Naive thymus-derived CD4-positive, alpha-beta T cell (primary cell): Measurements from ENCODE around the gene SPDYA. TPM values are rescaled to one million over a fixed set of nuclear protein-coding genes. Genes with fewer than 3 reads are reported as not detected.

ENCODE experiments used
- ATAC-seq: fragments of 150-1000 bp; cut with Tn5 transposase; 2 replicates; pipeline ENCODE4 v1.10.0; 2021; ENCODE audit warnings: mild to moderate bottlenecking, moderate library complexity
- CTCF ChIA-PET: fragments of 350-600 bp; sonication (Branson Sonifier 250); formaldehyde crosslinking; loops from one replicate; lab custom pipeline; 2021; ENCODE audit warnings: antibody characterized with exemption; lab: Charles Lee
- POLR2A ChIA-PET: fragments of 350-600 bp; sonication (Branson Sonifier 250); formaldehyde crosslinking; loops from one replicate; lab custom pipeline; 2021; ENCODE audit warnings: antibody characterized with exemption, inconsistent platforms; lab: Charles Lee
- DNase-seq, 9 donors: peaks; one replicate each; pipeline versions ENCODE4 v3.0.0 to v3.0.0-alpha.2; 2020 to 2022; ENCODE audit warnings: mixed read lengths in 1 of 9
- H3K27ac ChIP-seq: one replicate; pipeline ENCODE4 v1.7.0; 2013; ENCODE audit warnings: mild to moderate bottlenecking, low read depth, low read length, moderate library complexity
- H3K27me3 ChIP-seq, 2 donors: one replicate each; pipeline ENCODE4 v1.7.0; 2013; ENCODE audit warnings: low read length in 2 of 2, mild to moderate bottlenecking in 2 of 2, moderate library complexity in 2 of 2; ENCODE audit not compliant: control insufficient read depth in 2 of 2, insufficient read depth in 2 of 2
- H3K36me3 ChIP-seq, 3 experiments: 1 replicate in 2 of 3; 2 replicates in 1 of 3; pipeline ENCODE4 v1.7.0; 2013; ENCODE audit warnings: low read length in 3 of 3, mild to moderate bottlenecking in 3 of 3, moderate library complexity in 1 of 3; ENCODE audit not compliant: insufficient read depth in 3 of 3, control insufficient read depth in 2 of 3
- H3K4me1 ChIP-seq, 2 donors: one replicate each; pipeline ENCODE4 v1.7.0; 2013; ENCODE audit warnings: low read length in 2 of 2, mild to moderate bottlenecking in 2 of 2, moderate library complexity in 1 of 2; ENCODE audit not compliant: control insufficient read depth in 2 of 2, insufficient read depth in 2 of 2
- H3K4me3 ChIP-seq: 2 replicates; pipeline ENCODE4 v1.7.0; 2013; ENCODE audit warnings: mild to moderate bottlenecking, low read length
- H3K9me3 ChIP-seq, 3 experiments: 1 replicate in 2 of 3; 2 replicates in 1 of 3; pipeline ENCODE4 v1.7.0; 2013; ENCODE audit warnings: low read length in 3 of 3; ENCODE audit not compliant: control insufficient read depth in 2 of 3
- H3K27ac Mint-ChIP-seq, 9 donors: one replicate each; pipeline ENCODE4 v1.8.0; 2020 to 2022; ENCODE audit warnings: mixed read lengths in 9 of 9, mild to moderate bottlenecking in 8 of 9, moderate library complexity in 5 of 9, inconsistent platforms in 2 of 9
- H3K27me3 Mint-ChIP-seq, 5 donors: one replicate each; pipeline ENCODE4 v1.8.0; 2021 to 2022; ENCODE audit warnings: mixed read lengths in 5 of 5, mild to moderate bottlenecking in 1 of 5
- H3K36me3 Mint-ChIP-seq, 5 donors: one replicate each; pipeline ENCODE4 v1.8.0; 2020 to 2022; ENCODE audit warnings: mixed read lengths in 5 of 5, mild to moderate bottlenecking in 3 of 5, inconsistent platforms in 1 of 5
- H3K4me1 Mint-ChIP-seq, 7 donors: one replicate each; pipeline ENCODE4 v1.8.0; 2020 to 2022; ENCODE audit warnings: mixed read lengths in 7 of 7, mild to moderate bottlenecking in 3 of 7, inconsistent platforms in 1 of 7
- H3K4me3 Mint-ChIP-seq, 10 donors: one replicate each; pipeline ENCODE4 v1.8.0; 2020 to 2022; ENCODE audit warnings: mild to moderate bottlenecking in 10 of 10, mixed read lengths in 10 of 10, moderate library complexity in 6 of 10, inconsistent platforms in 2 of 10
- H3K9me3 Mint-ChIP-seq, 11 donors: one replicate each; pipeline ENCODE4 v1.8.0; 2020 to 2022; ENCODE audit warnings: mixed read lengths in 11 of 11, mild to moderate bottlenecking in 4 of 11, inconsistent platforms in 1 of 11, moderate library complexity in 1 of 11
- intact Hi-C, 2 donors: fragments of 100-400 bp; cut with micrococcal nuclease; formaldehyde crosslinking; loops; one replicate each; pipeline ENCODE4 v1.15.1; 2023
- polyA plus RNA-seq, 2 donors: library from polyadenylated mRNA; unstranded; fragments of 300-500 nt; fragmentation: Illumina TruSeq; gene quantifications; one replicate each; pipeline ENCODE4 v1.2.3, GENCODE V29; 2021
- total RNA-seq, 6 experiments: library from RNA in 5 of 6; stranded (reverse) in 5 of 6; gene quantifications; 1 replicate in 5 of 6; 2 replicates in 1 of 6; pipeline ENCODE4 v1.2.3 and lab custom pipeline; 2021 to 2026

Gene SPDYA
- total RNA-seq = 1 to 10 TPM; 1.3 to 9.8 (median 4.6) TPM
- not detected for polyA plus RNA-seq
- total RNA-seq (lab: John Stamatoyannopoulos, UW) = 0.40 reads per million

- Mint-ChIP-seq H3K36me3 (peaks cover 0 to 9% (median 4%) of the 10 kb centered on the region in 5 donors), H3K9me3 (no peaks in the 10 kb centered on the region), H3K4me3 (peak within 1 kb of the TSS; percentile 76 to 94 (median 84)), H3K4me1 (peaks cover 7 to 23% (median 16%) of the 10 kb centered on the region in 7 donors), H3K27ac (peak within 1 kb of the TSS; percentile 11 to 73 (median 59)), H3K27me3 (peaks cover 0 to 8% (median 0%) of the 10 kb centered on the region in 5 donors)
- Histone ChIP-seq H3K36me3 (peaks cover 0 to under 1% (median 0%) of the 10 kb centered on the region in 3 experiments), H3K9me3 (no peaks in the 10 kb centered on the region), H3K27me3 (no peaks in the 10 kb centered on the region), H3K27ac (peak within 1 kb of the TSS; percentile 50), H3K4me3 (peak within 1 kb of the TSS; percentile 63), H3K4me1 (peaks cover 5 to 9% of the 10 kb centered on the region in 2 donors)
- DNase-seq (peak; percentile 65 to 88 (median 77)), ATAC-seq (peak; percentile 96)
- intact Hi-C loops = loop anchor here (1.0 to 10.0 kb wide), 8 partner anchors 11 to 418 kb away; partner anchors contain the start of genes PPP1CB (in 2 of the 2), TRMT61B (in 2 of the 2), CLIP4 (in 1 of the 2) and FOSL2 (in 1 of the 2)
- ChIA-PET POLR2A (interaction anchor here (0.5 to 1.2 kb wide), 4 partner anchors 8 to 257 kb away, joined by 3 read pairs; no protein-coding TSS in a partner anchor), CTCF (interaction anchor here (1.1 kb wide), 2 partner anchors 12 to 216 kb away, joined by 3 read pairs; no protein-coding TSS in a partner anchor)
These were observed at the start of gene SPDYA for GRCh38 chr2:28810384-28811285. SPDYA (plus strand) TSS chr2:28810834; CDS start chr2:28816015, 5,181 bp downstream.

GRCh38 chr2:28761420-28761819 lies 49.2 kb upstream of the SPDYA start:
- no peak overlapping the region for H3K4me3 ChIP-seq
- no peak for DNase-seq
- H3K36me3 ChIP-seq = no peaks in the 10 kb centered on the region
- peak overlapping the region in 6 of 10 donors; percentile 17 to 43 (median 32) for H3K4me3 Mint-ChIP-seq
- H3K4me1 Mint-ChIP-seq = peaks cover 46 to 93% (median 86%) of the 10 kb centered on the region in 7 donors
- intact Hi-C loops = no loop called here
- no peaks in the 10 kb centered on the region for H3K27me3 Mint-ChIP-seq
- ChIA-PET CTCF (interaction anchor here (1.2 kb wide), 1 partner anchor 13 kb away, joined by 4 read pairs; no protein-coding TSS in a partner anchor), POLR2A (interaction anchor here (1.3 kb wide), 1 partner anchor 10 kb away, joined by 7 read pairs; the partner anchor contains the start of gene PPP1CB)
- H3K9me3 ChIP-seq = no peaks in the 10 kb centered on the region
- H3K9me3 Mint-ChIP-seq = peaks cover 0 to 1% (median 0%) of the 10 kb centered on the region in 11 donors
- H3K27me3 ChIP-seq = no peaks in the 10 kb centered on the region
- no peak overlapping the region for H3K27ac ChIP-seq
- peak overlapping the region in 2 of 9 donors; percentile 6 to 17 for H3K27ac Mint-ChIP-seq
- peaks cover 0 to 12% (median 7%) of the 10 kb centered on the region in 5 donors for H3K36me3 Mint-ChIP-seq
- H3K4me1 ChIP-seq = peaks cover 54 to 63% of the 10 kb centered on the region in 2 donors
- no peak for ATAC-seq

GRCh38 chr2:28764909-28765711 lies 45.5 kb upstream of the SPDYA start:
- Mint-ChIP-seq H3K36me3 (peaks cover 0 to 16% (median 5%) of the 10 kb centered on the region in 5 donors), H3K27ac (peak overlapping the region in 4 of 9 donors; percentile 12 to 67 (median 52)), H3K4me3 (peak overlapping the region in 8 of 10 donors; percentile 30 to 71 (median 54)), H3K9me3 (peaks cover 0 to 2% (median 0%) of the 10 kb centered on the region in 11 donors), H3K27me3 (no peaks in the 10 kb centered on the region), H3K4me1 (peaks cover 41 to 99% (median 89%) of the 10 kb centered on the region in 7 donors)
- no peaks in the 10 kb centered on the region for H3K27me3 ChIP-seq
- no peaks in the 10 kb centered on the region for H3K9me3 ChIP-seq
- H3K4me1 ChIP-seq = peaks cover 42 to 67% of the 10 kb centered on the region in 2 donors
- ATAC-seq (no peak), DNase-seq (no peak)
- H3K4me3 ChIP-seq = no peak overlapping the region
- intact Hi-C loops = no loop called here
- ChIA-PET CTCF (no interaction called here), POLR2A (no interaction called here)
- no peak overlapping the region for H3K27ac ChIP-seq
- no peaks in the 10 kb centered on the region for H3K36me3 ChIP-seq

- ChIA-PET POLR2A (interaction anchor here (0.9 kb wide), 1 partner anchor 12 kb away, joined by 3 read pairs; no protein-coding TSS in a partner anchor), CTCF (interaction anchor here (0.6 kb wide), 1 partner anchor 9 kb away, joined by 5 read pairs; no protein-coding TSS in a partner anchor)
- Histone ChIP-seq H3K36me3 (no peaks in the 10 kb centered on the region), H3K9me3 (no peaks in the 10 kb centered on the region), H3K4me1 (peaks cover 36 to 64% of the 10 kb centered on the region in 2 donors), H3K27ac (no peak overlapping the region), H3K4me3 (no peak overlapping the region), H3K27me3 (no peaks in the 10 kb centered on the region)
- intact Hi-C loops = no loop called here
- Mint-ChIP-seq H3K27ac (peak overlapping the region in 2 of 9 donors; percentile 28 to 43), H3K36me3 (peaks cover 0 to 16% (median 5%) of the 10 kb centered on the region in 5 donors), H3K4me1 (peaks cover 45 to 100% (median 90%) of the 10 kb centered on the region in 7 donors), H3K27me3 (no peaks in the 10 kb centered on the region), H3K9me3 (peaks cover 0 to 2% (median 0%) of the 10 kb centered on the region in 11 donors), H3K4me3 (peak overlapping the region in 6 of 10 donors; percentile 17 to 43 (median 24))
- no peak for ATAC-seq
- no peak for DNase-seq
These were observed 44.6 kb upstream of the SPDYA start for GRCh38 chr2:28766070-28766469.

- Histone ChIP-seq H3K9me3 (no peaks in the 10 kb centered on the region), H3K27me3 (no peaks in the 10 kb centered on the region), H3K36me3 (no peaks in the 10 kb centered on the region), H3K4me1 (peaks cover 31 to 53% of the 10 kb centered on the region in 2 donors), H3K4me3 (no peak overlapping the region), H3K27ac (no peak overlapping the region)
- POLR2A ChIA-PET = no interaction called here
- H3K9me3 Mint-ChIP-seq = peaks cover 0 to 2% (median 0%) of the 10 kb centered on the region in 11 donors
- H3K4me3 Mint-ChIP-seq = peak overlapping the region in 1 of 10 donors; percentile 44
- H3K27ac Mint-ChIP-seq = no peak overlapping the region
- H3K36me3 Mint-ChIP-seq = peaks cover 0 to 13% (median 5%) of the 10 kb centered on the region in 5 donors
- ATAC-seq = no peak
- DNase-seq = no peak
- CTCF ChIA-PET = interaction anchor here (0.6 to 0.8 kb wide), 2 partner anchors 12 to 18 kb away, joined by 5 read pairs; no protein-coding TSS in a partner anchor
- H3K27me3 Mint-ChIP-seq = no peaks in the 10 kb centered on the region
- H3K4me1 Mint-ChIP-seq = peaks cover 46 to 100% (median 90%) of the 10 kb centered on the region in 7 donors
- intact Hi-C loops = no loop called here
These were observed 43.3 kb upstream of the SPDYA start for GRCh38 chr2:28767337-28767736.
